SK-MEL-5 (cell line): ENCODE measurements around the gene OR1D5. TPM values are rescaled to one million over a fixed set of nuclear protein-coding genes. Genes with fewer than 3 reads are reported as not detected.
"Not testable (repeated sequence)": the region's sequence is repeated elsewhere in the genome, so short reads cannot be mapped to it uniquely, and the experiment has no call there.

Experiments
- DNase-seq: peaks from one replicate; pipeline ENCODE4 v3.0.0-alpha.2; 2016; ENCODE audit warnings: low read depth, low spot score
- in situ Hi-C: cut with HindIII; loops from 2 replicates; pipeline ENCODE4 v1.10.0; 2016; ENCODE audit warnings: low sequenced_read_pairs, high pct_unique_total_duplicates, low pct_unique_long_range_greater_than_20kb
- polyA plus RNA-seq, 2 experiments: library from polyadenylated mRNA; depleted of rRNA; stranded (reverse); fragments of >200 nt; gene quantifications; 2 replicates each; pipeline ENCODE4 v1.2.3, GENCODE V29; 2015
- total RNA-seq: library from RNA; depleted of rRNA; stranded (reverse); fragments of >200 nt; shearing (Covaris generic); gene quantifications from 2 replicates; pipeline ENCODE4 v1.2.3, GENCODE V29; 2014; rRNA removed

Gene OR1D5
- total RNA-seq, result not detected in 2 replicates
- not detected in 2 replicates for polyA plus RNA-seq (2015; cell fraction: cytosol; rRNA removed)
- polyA plus RNA-seq (2015; cell fraction: nucleus; rRNA removed), result not detected in 2 replicates

- in situ Hi-C loops, DNase-seq: not testable (repeated sequence)
These were observed at the start of gene OR1D5 for GRCh38 chr17:3063507-3063906. TSS of gene OR1D5 (minus strand) at chr17:3063607. CDS start at chr17:3063607, 0 bp downstream.

- no peak for DNase-seq
- in situ Hi-C loops, result no loop called here
These were observed 40.9 kb upstream of the OR1D5 start, which contains the start of gene OR1D2 for GRCh38 chr17:3104322-3104721. TSS of gene OR1D2 (minus strand) at chr17:3104422. CDS start at chr17:3092996, 11,426 bp downstream.

- DNase-seq, in situ Hi-C loops: not testable (repeated sequence)
These were observed 10.4 kb upstream of the OR1D5 start for GRCh38 chr17:3073850-3074249.

GRCh38 chr17:3065192-3065591 is 1.8 kb upstream of the OR1D5 start:
- in situ Hi-C loops, DNase-seq: not testable (repeated sequence)

GRCh38 chr17:3062824-3063377 is 506 bp downstream of the OR1D5 start:
- in situ Hi-C loops, DNase-seq: not testable (repeated sequence)

GRCh38 chr17:3054868-3055267 is 8.5 kb downstream of the OR1D5 start:
- in situ Hi-C loops, DNase-seq: not testable (repeated sequence)

GRCh38 chr17:3049705-3050295 is 13.6 kb downstream of the OR1D5 start:
- in situ Hi-C loops, result no loop called here
- no peak for DNase-seq

- in situ Hi-C loops, result no loop called here
- DNase-seq, result peak; percentile 98
These were observed 14.5 kb downstream of the OR1D5 start for GRCh38 chr17:3048727-3049471.

GRCh38 chr17:3046753-3047152 is 16.7 kb downstream of the OR1D5 start:
- in situ Hi-C loops, result no loop called here
- DNase-seq, result no peak

GRCh38 chr17:3043737-3044365 is 19.6 kb downstream of the OR1D5 start:
- in situ Hi-C loops, result no loop called here
- DNase-seq, result peak; percentile 40

GRCh38 chr17:3040882-3041281 is 22.5 kb downstream of the OR1D5 start:
- no peak for DNase-seq
- in situ Hi-C loops, result no loop called here

GRCh38 chr17:3039736-3040135 is 23.7 kb downstream of the OR1D5 start:
- no peak for DNase-seq
- in situ Hi-C loops, result no loop called here

- in situ Hi-C loops, result no loop called here
- no peak for DNase-seq
These were observed 24.5 kb downstream of the OR1D5 start for GRCh38 chr17:3038941-3039340.

- in situ Hi-C loops, result no loop called here
- DNase-seq, result no peak
These were observed 26.1 kb downstream of the OR1D5 start for GRCh38 chr17:3037259-3037658.

GRCh38 chr17:3036800-3037199 is 26.6 kb downstream of the OR1D5 start:
- in situ Hi-C loops, result no loop called here
- DNase-seq, result no peak

- in situ Hi-C loops, result no loop called here
These were observed 27.5 kb downstream of the OR1D5 start for GRCh38 chr17:3035968-3036280.

GRCh38 chr17:3035256-3035967 is 28.0 kb downstream of the OR1D5 start:
- DNase-seq, result no peak
- in situ Hi-C loops, result no loop called here

More at GRCh38 chr17:3035968-3036280, 27.5 kb downstream of the OR1D5 start:
- DNase-seq, result no peak

GRCh38 chr17:3034578-3034920 is 28.9 kb downstream of the OR1D5 start:
- in situ Hi-C loops, result no loop called here
- no peak for DNase-seq
